Motor neuron (in vitro differentiated cells): ENCODE data around the gene RELL2. TPM values are rescaled to one million over a fixed set of nuclear protein-coding genes. Genes with fewer than 3 reads are reported as not detected.

Experiments used
- ATAC-seq, 8 experiments: fragments of 200-7000 bp; cut with Tn5 transposase; replicated peaks in 6 of 8; 2 replicates each; pipeline ENCODE4 v1.8.0; 2021; ENCODE audit warnings: mild to moderate bottlenecking in 8 of 8, moderate library complexity in 8 of 8
- H3K27ac ChIP-seq, 2 donors: fragments of 250-450 bp; sonication (Bioruptor Pico); 2 replicates each; pipeline ENCODE4 v1.9.0; 2021; ENCODE audit warnings: antibody characterized with exemption in 2 of 2, mild to moderate bottlenecking in 2 of 2, moderate library complexity in 1 of 2
- H3K4me1 ChIP-seq, 2 donors: fragments of 250-450 bp; sonication (Bioruptor Pico); replicated peaks in 1 of 2; 2 replicates each; pipeline ENCODE4 v1.6.1; 2021; ENCODE audit warnings: antibody characterized with exemption in 2 of 2, mild to moderate bottlenecking in 2 of 2, moderate library complexity in 1 of 2
- H3K4me3 ChIP-seq, 5 donors: fragments of 250-450 bp; sonication (Bioruptor Pico); 2 replicates each; pipeline ENCODE4 v1.9.0; 2021; ENCODE audit warnings: antibody characterized with exemption in 5 of 5, mild to moderate bottlenecking in 5 of 5, moderate library complexity in 4 of 5
- WGBS, 10 experiments: fragments of 450-650 bp; shearing (Covaris generic); methylation state at CpG; one replicate each; pipeline ENCODE4 v1.0.0; 2022; 5-methylcytosine and 5-hydroxymethylcytosine counted together
- in situ Hi-C, 9 experiments: fragments of 400-800 bp; cut with MboI; loops; one replicate each; pipeline ENCODE4 v1.15.0; 2021; ENCODE audit warnings: low sequenced_read_pairs in 9 of 9, low pct_unique_long_range_greater_than_20kb in 2 of 9; ENCODE audit not compliant: unreplicated experiment in 9 of 9
- total RNA-seq, 8 experiments: library from RNA; unstranded; fragments of 300-600 nt; gene quantifications; 2 replicates each; pipeline versions ENCODE4 v1.2.3 to v1.2.4, GENCODE V29; 2022

RELL2 gene
- total RNA-seq, 8 experiments from 2014 or later = 6.0 to 18.6 (median 12.5) TPM

DNA sequence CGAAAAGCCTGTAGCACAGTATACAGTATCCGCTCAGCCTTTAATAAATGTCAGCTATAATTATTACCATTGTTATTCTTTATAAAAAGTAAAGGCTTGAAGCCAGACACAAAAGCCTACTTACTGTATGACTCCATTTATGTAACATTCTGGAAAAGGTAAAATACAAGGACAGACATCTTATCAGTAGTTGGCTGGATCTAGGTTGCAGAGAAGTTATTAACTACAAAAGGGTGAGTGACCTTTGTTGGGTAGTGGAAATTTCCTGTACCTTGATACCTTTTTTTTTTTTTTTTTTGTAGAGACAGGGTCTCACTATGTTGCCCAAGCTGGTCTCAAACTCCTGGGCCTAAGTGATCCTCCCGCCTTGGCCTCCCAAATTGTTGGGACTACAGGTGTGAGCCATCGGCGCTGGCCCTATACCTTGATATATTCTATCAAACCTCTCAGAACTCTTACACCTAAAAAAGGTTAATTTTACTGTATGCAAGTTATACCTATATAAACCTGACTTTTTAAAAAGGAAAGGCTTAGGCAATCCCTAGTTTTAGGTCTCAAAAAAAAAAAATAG lies 6.1 kb upstream of the RELL2 start:
- Histone ChIP-seq H3K27ac (no peak overlapping the region), H3K4me3 (no peak overlapping the region), H3K4me1 (peaks cover 10 to 12% of the 10 kb centered on the region in 2 donors)
- WGBS, 10 experiments = 88 to 100% (median 95%) methylated on average over 2 to 5 of the region's 5 CpGs; no CpG with 5 or more reads in 1 of the 10 experiments
- no peak for ATAC-seq
- in situ Hi-C loops = no loop called here

DNA sequence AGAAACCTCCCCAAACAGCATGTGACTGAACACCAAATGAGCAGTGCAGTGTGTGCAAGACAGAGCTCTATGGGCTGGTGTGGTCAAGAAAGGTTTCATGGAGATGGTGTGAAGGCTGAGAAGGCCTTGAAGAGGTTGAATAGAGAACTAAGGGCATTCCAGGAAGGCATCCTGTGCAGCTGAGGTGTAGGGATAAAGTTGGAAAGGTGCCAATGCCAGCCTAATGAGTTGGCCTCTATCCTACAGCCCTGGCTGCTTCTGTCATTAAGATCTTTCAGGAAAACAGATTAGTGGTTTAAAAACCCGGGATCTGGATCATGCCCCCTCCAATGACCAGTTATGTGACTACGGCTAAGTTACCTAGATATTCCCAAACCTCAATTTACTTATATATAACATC lies 4.1 kb upstream of the RELL2 start:
- H3K4me1 ChIP-seq = peaks cover 12 to 14% of the 10 kb centered on the region in 2 donors
- in situ Hi-C loops = no loop called here
- ATAC-seq = no peak
- H3K4me3 ChIP-seq = no peak overlapping the region
- 90 to 100% (median 100%) methylated on average over 1 to 2 of the region's 2 CpGs; no CpG with 5 or more reads in 4 of the 10 experiments for WGBS, 10 experiments
- no peak overlapping the region for H3K27ac ChIP-seq

DNA sequence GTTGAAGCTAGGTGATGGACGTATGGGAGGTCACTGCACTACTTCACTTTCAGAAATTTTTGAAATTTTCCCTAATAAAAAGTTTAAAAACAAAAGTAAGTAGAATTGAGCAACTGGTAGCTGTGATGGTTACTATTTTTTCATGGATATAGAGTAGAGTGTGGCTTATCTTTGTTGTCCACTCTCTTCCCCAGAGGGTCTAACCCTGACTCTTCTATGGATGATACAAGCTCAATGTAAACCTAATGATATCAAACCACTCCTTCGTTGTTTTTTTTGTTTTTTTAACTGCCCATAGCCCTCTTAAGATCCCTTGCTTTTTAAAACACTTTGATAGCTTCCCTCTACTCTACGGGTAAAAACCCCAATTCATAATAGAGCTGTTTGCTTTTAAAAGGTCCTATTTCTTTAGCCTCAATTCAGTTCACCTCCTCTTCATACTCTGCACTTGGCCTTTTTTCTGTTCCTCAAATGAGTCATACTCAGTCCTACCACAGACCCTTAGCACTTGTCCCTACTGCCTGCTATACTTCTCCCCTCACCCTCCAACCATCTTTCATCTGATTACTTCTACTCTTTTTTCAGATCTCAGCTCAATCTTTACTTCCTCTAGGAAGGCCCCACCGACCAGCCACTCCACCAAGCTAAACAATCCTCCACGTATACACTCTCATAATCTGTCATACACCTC lies 2.8 kb upstream of the RELL2 start:
- 84 to 100% (median 93%) methylated on average over 3 to 5 of the region's 5 CpGs for WGBS, 10 experiments
- Histone ChIP-seq H3K27ac (no peak overlapping the region), H3K4me3 (no peak overlapping the region), H3K4me1 (peaks cover 16 to 18% of the 10 kb centered on the region in 2 donors)
- in situ Hi-C loops = no loop called here
- ATAC-seq = no peak

DNA sequence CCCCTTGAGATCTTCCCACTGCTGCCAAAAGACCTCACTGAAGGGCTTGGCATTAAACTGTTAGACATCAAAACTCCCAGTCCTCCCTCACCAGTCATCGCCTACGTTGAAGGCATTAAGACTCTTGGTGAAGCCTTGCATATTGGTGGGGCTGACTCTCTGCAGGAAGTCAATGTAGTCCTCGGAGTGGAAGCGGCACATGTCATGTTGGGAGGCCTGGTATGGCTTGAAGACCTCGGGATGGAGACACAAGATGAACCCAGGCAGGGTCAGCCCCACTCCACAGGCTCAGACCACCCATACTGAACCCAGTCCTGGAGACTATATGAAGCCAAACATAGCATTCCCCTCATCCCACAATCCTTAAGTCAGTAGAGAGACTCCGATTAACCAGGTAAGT lies 2.1 kb upstream of the RELL2 start:
- H3K4me3 ChIP-seq = no peak overlapping the region
- ATAC-seq = no peak
- in situ Hi-C loops = no loop called here
- H3K4me1 ChIP-seq = peaks cover 16 to 18% of the 10 kb centered on the region in 2 donors
- 79 to 100% (median 98%) methylated on average over 1 to 5 of the region's 6 CpGs; no CpG with 5 or more reads in 1 of the 10 experiments for WGBS, 10 experiments
- H3K27ac ChIP-seq = no peak overlapping the region

DNA sequence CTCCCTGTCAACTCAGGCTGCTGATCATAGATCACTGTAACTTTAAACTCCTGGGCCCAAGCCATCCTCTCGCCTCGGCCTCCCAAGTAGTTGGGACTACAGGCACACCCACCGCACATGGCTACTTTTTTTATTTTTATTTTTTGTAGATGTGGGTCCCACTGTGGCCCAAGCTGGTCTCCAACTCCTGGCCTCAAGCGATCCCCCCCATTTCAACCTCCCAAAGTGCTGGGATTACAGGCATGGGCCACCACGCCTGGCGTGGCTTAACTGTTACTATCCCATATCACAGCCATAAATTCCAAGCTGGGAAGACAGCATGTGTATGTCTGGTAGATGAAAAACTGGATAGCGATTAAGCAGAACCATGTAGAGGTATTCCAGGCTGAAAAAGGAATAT lies 1.2 kb upstream of the RELL2 start:
- WGBS, 10 experiments = 0 to 60% (median 34%) methylated on average over 1 to 5 of the region's 7 CpGs; no CpG with 5 or more reads in 2 of the 10 experiments
- in situ Hi-C loops = no loop called here
- peak overlapping the region; percentile 64 to 91 (median 76) for H3K4me3 ChIP-seq
- ATAC-seq = peak in 1 of 8 experiments; percentile 5
- H3K4me1 ChIP-seq = peaks cover 16 to 18% of the 10 kb centered on the region in 2 donors
- no peak overlapping the region for H3K27ac ChIP-seq

DNA sequence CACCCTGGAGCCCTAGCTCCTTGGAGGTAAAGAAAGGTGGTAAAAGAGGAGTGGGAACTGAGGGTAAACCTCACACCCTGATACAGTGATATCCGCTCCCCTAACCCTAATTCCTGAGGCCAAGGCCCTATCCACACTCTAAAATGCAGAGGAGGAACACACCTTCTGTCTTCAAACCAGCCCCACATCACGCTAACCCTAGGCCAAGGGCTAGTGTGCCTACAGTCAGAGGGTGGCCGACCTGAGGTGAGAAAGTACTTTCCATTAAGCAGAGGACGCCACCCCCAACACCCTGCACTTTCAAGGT lies 738 bp upstream of the RELL2 start:
- no peak for ATAC-seq
- in situ Hi-C loops = no loop called here
- peak overlapping the region; percentile 64 to 91 (median 76) for H3K4me3 ChIP-seq
- no peak overlapping the region for H3K27ac ChIP-seq
- peaks cover 16 to 18% of the 10 kb centered on the region in 2 donors for H3K4me1 ChIP-seq
- 0 to 7% (median 3%) methylated on average over 1 to 3 of the region's 4 CpGs; no CpG with 5 or more reads in 6 of the 10 experiments for WGBS, 10 experiments

DNA sequence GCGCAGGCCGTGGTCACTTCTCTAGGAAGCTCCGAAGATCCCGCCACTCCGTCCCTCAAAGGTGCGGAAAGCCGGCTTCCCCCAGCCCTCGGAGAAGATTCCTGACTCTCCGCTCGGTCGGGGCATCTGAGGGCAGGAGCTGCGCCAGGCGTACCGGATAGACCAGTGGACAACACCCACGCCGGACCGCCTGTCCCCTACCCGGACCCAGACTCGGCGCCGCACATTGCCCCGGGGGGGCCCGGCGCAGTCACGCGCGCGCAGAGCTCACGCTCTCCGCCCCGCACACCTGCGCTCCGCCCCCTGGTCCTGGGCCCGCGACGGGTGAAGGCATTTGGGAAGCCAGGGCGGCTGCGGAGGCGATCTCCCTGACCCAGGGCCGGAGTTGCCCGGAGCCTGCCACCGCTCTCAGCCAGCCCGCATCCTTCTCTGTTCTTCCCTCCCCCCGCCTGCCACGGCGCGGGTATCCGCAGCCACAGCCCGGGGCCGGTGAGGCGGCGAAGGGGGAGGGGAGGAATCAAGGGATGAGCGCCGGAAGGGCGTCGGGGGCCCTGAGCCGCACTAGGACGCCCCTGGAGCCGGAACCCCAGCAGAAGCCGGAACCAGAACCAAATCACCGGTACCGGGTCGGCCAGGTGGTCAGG lies 448 bp downstream of the RELL2 start:
- H3K4me1 ChIP-seq = peaks cover 16 to 18% of the 10 kb centered on the region in 2 donors
- WGBS, 10 experiments = 0 to 4% (median 0%) methylated on average over 8 to 10 of the region's 63 CpGs; no CpG with 5 or more reads in 7 of the 10 experiments
- H3K4me3 ChIP-seq = peak overlapping the region; percentile 64 to 91 (median 76)
- in situ Hi-C loops = no loop called here
- ATAC-seq = peak; percentile 37 to 68 (median 54)
- H3K27ac ChIP-seq = peak overlapping the region; percentile 49 to 56

DNA sequence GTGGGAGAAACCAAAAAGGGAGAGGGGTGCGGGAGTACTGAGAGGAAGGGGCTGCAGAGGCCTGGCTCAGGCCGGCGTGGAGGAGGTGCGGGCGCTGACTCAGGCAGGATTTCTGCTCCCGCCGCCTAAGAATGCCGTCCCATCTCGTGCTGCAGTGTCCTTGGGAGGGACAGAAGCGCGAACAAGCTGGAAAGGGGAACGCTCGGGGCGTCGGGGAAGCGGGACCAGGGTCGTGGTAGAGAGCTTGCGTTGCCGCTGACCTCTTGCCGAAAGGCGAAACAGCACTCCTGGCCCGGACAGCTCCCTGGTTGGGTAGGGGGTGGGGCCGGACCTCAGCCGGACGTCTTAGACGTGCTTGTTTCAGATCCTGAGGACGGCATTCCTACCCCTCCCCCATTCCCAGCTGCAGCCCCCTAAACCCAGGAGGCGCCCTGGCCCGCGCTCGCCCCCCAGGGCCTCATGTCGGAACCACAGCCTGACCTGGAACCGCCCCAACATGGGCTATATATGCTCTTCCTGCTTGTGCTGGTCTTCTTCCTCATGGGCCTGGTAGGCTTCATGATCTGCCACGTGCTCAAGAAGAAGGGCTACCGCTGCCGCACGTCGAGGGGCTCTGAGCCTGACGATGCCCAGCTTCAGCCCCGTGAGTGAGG lies 1.1 kb downstream of the RELL2 start:
- peak overlapping the region; percentile 49 to 56 for H3K27ac ChIP-seq
- WGBS, 10 experiments = 0% methylated on average over 3 of the region's 40 CpGs; no CpG with 5 or more reads in 9 of the 10 experiments
- in situ Hi-C loops = no loop called here

DNA sequence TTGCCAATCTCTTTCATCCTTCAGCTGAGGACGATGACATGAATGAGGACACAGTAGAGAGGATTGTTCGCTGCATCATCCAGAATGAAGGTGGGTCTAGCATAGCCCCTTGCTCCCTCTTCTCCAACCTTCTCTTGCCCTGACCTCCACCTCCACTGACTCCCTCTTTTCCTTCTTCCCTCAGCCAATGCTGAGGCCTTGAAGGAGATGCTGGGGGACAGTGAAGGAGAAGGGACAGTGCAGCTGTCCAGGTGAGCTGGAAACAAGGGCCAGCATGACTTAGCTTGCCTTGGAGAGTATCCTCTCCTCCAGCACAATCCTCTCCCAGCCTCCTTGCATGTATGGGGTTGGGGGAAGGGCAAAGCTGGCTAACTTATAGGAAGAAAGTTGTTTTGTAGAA lies 2.0 kb downstream of the RELL2 start:
- in situ Hi-C loops = no loop called here
- H3K27ac ChIP-seq = no peak overlapping the region
- WGBS, 10 experiments = 90 to 100% (median 100%) methylated on average over 1 to 2 of the region's 2 CpGs; no CpG with 5 or more reads in 7 of the 10 experiments
- peaks cover 16 to 18% of the 10 kb centered on the region in 2 donors for H3K4me1 ChIP-seq
- ATAC-seq = no peak
- peak overlapping the region in 1 of 5 donors; percentile 91 for H3K4me3 ChIP-seq

More for the DNA sequence above, 1.1 kb downstream of the RELL2 start:
- peak; percentile 10 to 35 (median 22) for ATAC-seq
- H3K4me3 ChIP-seq = peak overlapping the region; percentile 64 to 91 (median 76)
- H3K4me1 ChIP-seq = peaks cover 16 to 18% of the 10 kb centered on the region in 2 donors

DNA sequence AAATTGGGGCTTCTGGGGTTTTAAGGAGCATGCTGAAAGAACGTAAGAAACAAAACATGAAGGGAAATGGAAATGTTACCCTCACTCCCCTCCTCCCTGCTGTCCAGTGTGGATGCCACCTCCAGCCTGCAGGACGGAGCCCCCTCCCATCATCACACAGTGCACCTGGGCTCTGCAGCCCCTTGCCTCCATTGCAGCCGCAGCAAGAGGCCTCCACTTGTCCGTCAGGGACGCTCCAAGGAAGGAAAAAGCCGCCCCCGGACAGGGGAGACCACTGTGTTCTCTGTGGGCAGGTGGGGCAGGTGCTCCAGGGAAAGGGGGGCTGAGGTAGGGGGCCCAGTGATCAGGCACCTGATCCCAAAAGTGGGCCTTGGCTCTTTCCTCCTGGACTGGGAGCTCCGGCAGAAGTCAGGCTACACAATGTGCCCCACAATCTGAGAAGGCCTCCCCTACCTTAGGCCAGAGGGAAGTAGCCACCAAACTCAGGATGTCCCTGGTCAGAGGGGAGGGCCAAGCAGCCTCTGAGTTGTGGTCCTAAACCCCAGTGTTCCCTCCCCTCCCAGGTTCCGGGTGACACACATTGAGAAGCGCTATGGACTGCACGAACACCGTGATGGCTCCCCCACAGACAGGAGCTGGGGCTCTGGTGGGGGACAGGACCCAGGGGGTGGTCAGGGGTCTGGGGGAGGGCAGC lies 2.7 kb downstream of the RELL2 start:
- 100% methylated on average over 1 to 2 of the region's 12 CpGs; no CpG with 5 or more reads in 4 of the 10 experiments for WGBS, 10 experiments
- in situ Hi-C loops = no loop called here
- no peak for ATAC-seq
- Histone ChIP-seq H3K4me1 (peaks cover 16 to 18% of the 10 kb centered on the region in 2 donors), H3K27ac (no peak overlapping the region), H3K4me3 (no peak overlapping the region)

DNA sequence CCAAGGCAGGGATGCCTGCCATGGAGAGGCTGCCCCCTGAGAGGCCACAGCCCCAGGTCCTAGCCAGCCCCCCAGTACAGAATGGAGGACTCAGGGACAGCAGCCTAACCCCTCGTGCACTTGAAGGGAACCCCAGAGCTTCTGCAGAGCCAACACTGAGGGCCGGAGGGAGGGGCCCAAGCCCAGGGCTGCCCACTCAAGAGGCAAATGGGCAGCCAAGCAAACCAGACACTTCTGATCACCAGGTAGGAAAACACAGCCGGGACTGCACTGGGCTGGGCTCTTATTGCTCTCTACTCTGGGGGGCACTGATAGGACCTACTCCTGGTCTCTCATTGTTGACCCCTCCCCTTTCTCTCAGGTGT lies 3.2 kb downstream of the RELL2 start:
- no peak for ATAC-seq
- in situ Hi-C loops = no loop called here
- 100% methylated on average over 1 of the region's 3 CpGs; no CpG with 5 or more reads in 9 of the 10 experiments for WGBS, 10 experiments
- Histone ChIP-seq H3K27ac (no peak overlapping the region), H3K4me1 (peaks cover 12 to 13% of the 10 kb centered on the region in 2 donors), H3K4me3 (no peak overlapping the region)

DNA sequence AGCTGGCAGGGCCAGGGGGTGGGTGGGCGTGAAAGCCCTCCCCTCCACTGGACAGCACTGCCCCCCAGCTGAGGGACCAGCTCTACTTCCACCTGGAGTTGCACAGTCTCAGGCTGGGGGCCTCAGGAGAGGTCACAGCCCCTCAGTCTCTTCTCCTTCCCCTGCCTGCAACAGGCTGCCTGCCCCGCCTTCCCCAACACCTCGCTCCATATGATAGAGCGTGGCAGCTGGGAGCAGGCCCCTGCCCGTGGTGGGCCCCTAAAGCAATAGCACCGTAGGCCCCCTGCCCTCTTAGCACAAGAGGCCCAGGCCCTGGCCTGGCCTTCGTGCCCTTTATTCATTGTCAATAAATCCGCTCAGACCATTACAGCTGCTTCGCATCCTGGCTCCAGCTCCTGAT lies 3.9 kb downstream of the RELL2 start:
- in situ Hi-C loops = no loop called here
- no peak overlapping the region for H3K27ac ChIP-seq
- H3K4me1 ChIP-seq = peaks cover 6% of the 10 kb centered on the region in 2 donors
- 60 to 80% methylated on average over 1 to 2 of the region's 9 CpGs; no CpG with 5 or more reads in 8 of the 10 experiments for whole genome bisulfite sequencing, 10 experiments
- ATAC-seq = no peak
- H3K4me3 ChIP-seq = no peak overlapping the region
